Activated CD4-positive, alpha-beta T cell treated with anti-CD3 and anti-CD28 coated beads, Interleukin-2, amount 50 U/mL, for 48 hours (primary cell): ENCODE results near the gene THAP12.
A peak's percentile ranks its signal among the peaks of the same experiment; 100 is the strongest.

ENCODE experiments used
- DNase-seq, 2 experiments: peaks; one replicate each; pipeline ENCODE4 v3.0.0-alpha.2; 2020

Gene THAP12

GRCh38 chr11:76379807-76380158 is 1.1 kb downstream of the THAP12 start:
- DNase-seq = no peak

DNA sequence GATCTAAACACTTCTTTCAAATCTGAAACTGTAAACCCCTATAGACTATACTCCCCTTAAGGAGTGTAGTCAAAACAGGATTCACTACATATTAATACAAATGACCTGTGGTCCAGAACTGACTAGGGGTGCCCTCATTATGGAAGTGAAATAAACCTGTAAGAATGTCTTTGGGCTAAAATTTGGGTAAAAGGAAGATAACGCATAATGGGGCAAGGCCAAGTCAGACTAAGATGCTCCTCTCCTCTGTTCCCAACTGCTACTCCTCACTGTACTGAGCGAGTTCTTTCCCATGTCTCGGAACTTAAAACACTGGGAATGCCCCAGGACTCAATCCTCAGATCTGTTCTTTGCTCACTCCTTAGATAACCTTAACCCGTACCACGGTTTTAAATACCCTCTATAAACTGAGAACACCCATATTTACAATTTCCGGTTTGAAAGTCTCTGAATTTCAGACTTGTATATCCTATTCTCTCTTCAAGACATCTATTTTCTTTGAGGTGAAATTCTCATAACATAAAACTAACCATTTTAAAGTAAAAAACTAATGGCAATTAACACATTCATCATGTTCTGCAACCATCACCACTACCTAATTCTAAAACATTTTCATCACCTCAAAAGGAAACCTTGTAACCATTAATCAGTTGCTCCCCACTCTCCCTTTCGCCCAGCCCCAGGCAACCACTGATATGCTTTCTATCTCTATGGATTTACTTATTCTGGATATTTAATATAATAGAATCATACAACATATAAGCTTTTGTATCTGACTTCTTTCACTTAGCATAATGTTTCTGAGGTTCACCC is 4.0 kb downstream of the THAP12 start:
- DNase-seq = no peak

DNA sequence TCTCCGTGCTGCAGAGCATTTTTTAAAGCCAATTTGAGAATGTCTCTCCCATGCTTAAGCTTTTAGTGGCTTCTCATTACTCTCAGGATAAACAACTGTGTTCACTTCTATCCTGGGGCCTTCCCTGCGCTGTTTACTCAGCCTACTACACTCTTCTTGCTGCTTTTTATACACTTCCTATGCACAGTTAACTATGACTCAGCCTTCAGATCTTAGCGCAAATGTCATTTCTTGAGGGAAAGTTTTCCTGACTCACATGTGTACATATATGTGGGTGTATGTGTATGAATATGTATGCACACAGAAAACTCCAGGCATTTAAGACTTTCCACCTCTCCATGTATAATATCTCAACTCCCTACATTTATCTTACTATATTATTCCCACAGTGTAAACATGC is 9.8 kb downstream of the THAP12 start:
- peak; percentile 40 to 43 for DNase-seq

GRCh38 chr11:76369406-76369805 is 11.5 kb downstream of the THAP12 start:
- DNase-seq = no peak

- no peak for DNase-seq
Observed at GRCh38 chr11:76368490-76368889, 12.4 kb downstream of the THAP12 start.

GRCh38 chr11:76365038-76365679 is 15.8 kb downstream of the THAP12 start:
- no peak for DNase-seq

GRCh38 chr11:76362716-76363115 is 18.2 kb downstream of the THAP12 start:
- DNase-seq = no peak

DNA sequence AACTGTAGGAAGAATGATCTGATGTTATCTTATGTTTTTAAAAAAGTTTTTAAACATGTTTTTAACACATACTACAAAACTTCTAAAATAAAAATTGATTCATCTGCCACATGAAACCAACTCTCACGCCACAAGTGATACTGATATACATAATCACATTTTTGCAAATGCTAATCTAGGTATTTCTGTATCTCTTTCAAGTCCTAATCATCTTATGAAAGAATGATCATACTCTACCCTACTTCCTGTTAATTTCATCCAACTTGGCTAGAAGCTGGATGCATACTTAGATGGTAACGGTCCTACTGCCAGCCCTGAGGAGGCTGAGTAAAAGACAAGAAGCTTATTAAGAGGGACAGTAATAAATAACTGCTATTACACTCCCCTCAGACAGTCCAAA is 19.2 kb downstream of the THAP12 start:
- DNase-seq = no peak

- no peak for DNase-seq
Observed at GRCh38 chr11:76361374-76361773, 19.6 kb downstream of the THAP12 start.

GRCh38 chr11:76355172-76355571 is 25.8 kb downstream of the THAP12 start:
- no peak for DNase-seq

- no peak for DNase-seq
Observed at GRCh38 chr11:76348348-76348747, 32.6 kb downstream of the THAP12 start.

GRCh38 chr11:76347466-76347865 is 33.5 kb downstream of the THAP12 start:
- DNase-seq = no peak

DNA sequence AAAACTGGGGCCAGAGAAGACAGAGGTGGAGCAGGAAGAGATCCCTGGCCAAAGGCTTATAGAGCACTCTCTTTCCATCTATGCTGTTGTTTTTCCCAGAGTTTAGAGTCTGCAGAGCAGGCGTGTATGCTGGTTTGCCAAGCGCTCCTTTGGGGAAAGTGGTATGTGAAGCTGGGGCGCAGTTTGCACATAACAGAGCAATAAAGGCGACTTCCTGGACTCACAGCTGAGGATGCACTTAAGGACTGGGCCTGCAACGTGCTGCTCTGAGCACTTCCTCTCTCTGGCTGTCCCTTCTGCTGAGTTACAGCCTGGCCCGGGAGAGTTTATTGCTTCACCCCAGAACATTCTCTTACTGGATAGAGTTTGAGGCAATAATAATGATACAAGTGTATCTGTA is 41.7 kb downstream of the THAP12 start:
- DNase-seq = no peak

DNA sequence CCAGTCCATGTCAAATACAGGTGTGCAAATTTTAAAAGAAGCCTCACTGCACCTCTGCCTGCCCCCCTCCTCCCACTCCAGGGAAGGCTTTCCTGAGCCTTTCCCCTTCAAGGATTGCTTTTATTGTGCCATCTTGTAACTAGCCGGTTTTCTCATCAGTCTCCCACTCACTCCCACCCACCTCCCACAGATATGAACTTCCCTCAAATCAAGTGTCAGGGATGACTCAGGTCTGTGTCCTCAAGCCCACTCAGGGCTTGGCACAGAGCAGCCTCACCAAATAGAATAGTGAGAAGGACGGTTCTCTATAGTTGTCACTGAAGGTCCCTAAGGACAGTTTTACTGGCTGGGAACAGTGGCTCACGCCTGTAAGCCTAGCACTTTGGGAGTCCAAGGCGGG is 43.0 kb downstream of the THAP12 start:
- DNase-seq = no peak

- no peak for DNase-seq
Observed at GRCh38 chr11:76337469-76337868, 43.5 kb downstream of the THAP12 start.

DNA sequence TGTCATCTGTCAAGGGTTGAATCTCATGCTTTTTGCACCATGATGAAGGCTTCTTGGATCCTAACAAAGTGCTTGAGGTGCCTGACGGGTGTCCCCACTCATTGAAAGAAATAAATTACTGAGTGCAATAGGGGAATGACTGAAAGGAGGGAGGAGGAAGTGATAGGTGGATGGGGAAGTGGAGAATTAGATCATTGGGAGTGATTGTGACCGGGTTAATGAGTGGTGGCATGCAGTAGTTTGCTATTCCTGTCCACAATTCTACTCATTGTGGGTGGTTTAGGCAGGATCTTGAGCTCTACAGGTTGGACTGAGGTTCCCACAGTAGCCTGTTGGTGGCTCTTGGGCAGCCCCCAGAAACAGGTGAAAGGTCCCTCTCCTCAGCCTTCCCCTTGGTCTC is 44.3 kb downstream of the THAP12 start:
- no peak for DNase-seq

DNA sequence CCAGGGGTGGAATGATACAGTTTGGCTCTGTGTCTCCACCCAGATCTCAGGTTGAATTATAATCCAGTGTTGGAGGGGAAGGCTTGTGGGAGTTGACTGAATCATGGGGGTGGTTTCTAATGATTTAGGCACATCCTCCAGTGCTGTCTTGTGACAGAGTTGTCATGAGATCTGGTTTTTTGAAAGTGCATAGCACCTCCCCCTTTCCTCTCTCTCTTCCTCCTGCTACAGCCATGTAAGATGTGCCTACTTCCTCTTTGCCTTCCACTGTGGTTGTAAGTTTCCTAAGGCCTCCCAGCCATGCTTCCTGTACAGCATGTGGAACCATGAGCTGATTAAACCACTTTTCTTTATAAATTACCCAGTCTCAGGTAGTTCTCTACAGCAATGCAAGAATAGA is 45.1 kb downstream of the THAP12 start:
- DNase-seq = no peak

DNA sequence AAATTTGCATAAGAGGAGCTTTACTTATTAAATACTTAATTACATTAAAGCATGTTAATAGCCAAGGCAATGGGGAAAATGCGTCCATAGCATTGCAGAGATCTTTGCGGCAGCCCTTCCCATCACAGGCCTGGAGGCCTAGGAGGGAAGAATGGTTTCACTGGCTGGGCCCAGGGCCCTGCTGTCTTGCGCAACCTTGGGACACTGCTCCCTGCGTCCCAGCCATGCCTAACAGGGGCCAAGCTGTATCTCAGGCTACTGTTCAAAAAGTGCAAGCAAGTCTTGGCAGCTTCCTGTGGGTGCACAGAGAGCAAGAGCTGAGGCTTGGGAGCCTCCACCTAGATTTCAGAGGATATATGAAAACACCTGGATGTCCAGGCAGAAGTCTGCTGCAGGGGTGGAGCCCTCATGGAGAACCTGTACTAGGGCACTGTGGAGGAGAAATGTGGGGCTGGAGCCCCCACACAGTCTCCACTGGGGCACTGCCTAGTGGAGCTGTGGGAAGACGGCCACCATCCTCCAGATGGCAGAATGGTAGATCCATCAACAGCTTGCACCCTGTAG is 46.0 kb downstream of the THAP12 start:
- no peak for DNase-seq

GRCh38 chr11:76330651-76331050 is 50.3 kb downstream of the THAP12 start:
- DNase-seq = no peak

GRCh38 chr11:76329983-76330382 is 50.9 kb downstream of the THAP12 start:
- DNase-seq = no peak

- no peak for DNase-seq
Observed at GRCh38 chr11:76329084-76329648, 51.8 kb downstream of the THAP12 start.

GRCh38 chr11:76327756-76328388 is 53.1 kb downstream of the THAP12 start:
- no peak for DNase-seq

DNA sequence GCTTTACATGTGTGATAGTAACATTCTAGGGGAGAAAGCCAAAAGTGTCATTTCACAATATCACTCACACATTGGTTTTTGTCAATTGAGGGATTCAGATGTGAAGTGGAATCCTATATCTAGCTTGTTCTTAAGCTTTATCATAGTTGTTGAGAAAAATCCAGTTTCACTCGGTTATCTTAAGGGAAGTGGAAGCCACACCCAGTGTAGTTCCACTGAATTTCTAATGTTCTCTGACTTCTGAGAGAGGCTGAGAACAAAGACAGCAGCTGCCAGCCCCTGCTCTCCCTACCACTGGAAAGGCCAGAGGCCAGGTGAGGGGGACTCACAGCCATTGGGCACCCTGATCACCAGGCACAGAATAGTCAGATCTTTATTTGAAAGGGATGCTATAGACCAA is 53.7 kb downstream of the THAP12 start:
- DNase-seq = no peak

DNA sequence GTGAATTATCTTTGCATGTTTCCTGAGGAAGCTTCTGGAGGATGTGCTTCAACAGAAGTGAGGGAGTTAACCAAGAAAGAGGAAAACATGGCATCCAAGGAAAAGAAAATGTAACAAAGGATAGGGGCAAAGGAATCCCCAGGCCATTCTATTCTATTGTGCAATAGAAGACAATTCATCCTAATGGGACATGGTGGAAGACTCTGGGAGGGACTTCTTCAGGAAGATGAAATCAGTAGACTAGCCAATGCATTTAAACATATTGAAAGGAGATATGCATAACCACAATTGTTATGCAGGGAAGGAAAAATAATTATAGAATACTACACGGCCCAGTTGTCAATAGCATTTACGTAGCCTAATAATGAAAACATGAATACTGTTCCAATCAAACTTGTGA is 55.7 kb downstream of the THAP12 start:
- DNase-seq = no peak
